Left lobe of liver (tissue), 1 donor: Measurements from ENCODE around the gene EEF1G. TPM values are rescaled to one million over a fixed set of nuclear protein-coding genes. Genes with fewer than 3 reads are reported as not detected.

Experiments used
- total RNA-seq: library from RNA; stranded (reverse); gene quantifications from one replicate; pipeline ENCODE4 v1.2.1, GENCODE V29; 2021
- donor health status: DM: no; HTN: yes; CAD: no.

The EEF1G gene
- total RNA-seq, 1 donor from 2014 or later = 441 TPM

Other genes with a start within 250 kb of the EEF1G start
- gene ASRGL1, start 236.4 kb downstream of the EEF1G start, total RNA-seq = 5.6 TPM
- gene SCGB1A1, start 154.9 kb downstream of the EEF1G start, total RNA-seq = 2.0 TPM
- gene AHNAK, start 27.1 kb downstream of the EEF1G start, total RNA-seq = 115 TPM
- gene TUT1, start 17.6 kb upstream of the EEF1G start, total RNA-seq = 32.6 TPM
- 24.4 TPM for gene MTA2, start 28.0 kb upstream of the EEF1G start, total RNA-seq
- 29.9 TPM for gene EML3, start 38.9 kb upstream of the EEF1G start, total RNA-seq
- gene ROM1, start 39.4 kb upstream of the EEF1G start, total RNA-seq = 1.1 TPM
- gene B3GAT3, start 48.1 kb upstream of the EEF1G start, total RNA-seq = 16.8 TPM
- 220 TPM for gene GANAB, start 72.7 kb upstream of the EEF1G start, total RNA-seq
- 12.8 TPM for gene INTS5, start 79.4 kb upstream of the EEF1G start, total RNA-seq
- 30.4 TPM for gene C11orf98, start 91.3 kb upstream of the EEF1G start, total RNA-seq
- gene CSKMT, start 91.4 kb upstream of the EEF1G start, total RNA-seq = 3.4 TPM
- 4.9 TPM for gene UQCC3, start 97.8 kb upstream of the EEF1G start, total RNA-seq
- gene LBHD1, start 98.4 kb upstream of the EEF1G start, total RNA-seq = 3.3 TPM
- 30.5 TPM for gene UBXN1, start 105.2 kb upstream of the EEF1G start, total RNA-seq
- gene LRRN4CL, start 115.6 kb upstream of the EEF1G start, total RNA-seq = not detected
- gene BSCL2, start 133.5 kb upstream of the EEF1G start, total RNA-seq = 35.1 TPM
- 0.20 TPM for gene GNG3, start 133.8 kb upstream of the EEF1G start, total RNA-seq
- gene HNRNPUL2, start 153.6 kb upstream of the EEF1G start, total RNA-seq = 13.7 TPM
- 11.2 TPM for gene TTC9C, start 154.6 kb upstream of the EEF1G start, total RNA-seq
- 5.5 TPM for gene ZBTB3, start 180.3 kb upstream of the EEF1G start, total RNA-seq
- 22.7 TPM for gene POLR2G, start 187.7 kb upstream of the EEF1G start, total RNA-seq
- 22.9 TPM for gene TAF6L, start 197.5 kb upstream of the EEF1G start, total RNA-seq
- 27.5 TPM for gene TMEM179B, start 213.5 kb upstream of the EEF1G start, total RNA-seq
- gene TMEM223, start 218.1 kb upstream of the EEF1G start, total RNA-seq = 7.6 TPM
- 42.8 TPM for gene NXF1, start 231.5 kb upstream of the EEF1G start, total RNA-seq